GM12874 (cell line): ENCODE results near the gene BRD7.

ENCODE experiments used
- TF ChIP-seq, protein P1 (sequence below): IDR thresholded peaks from 2 replicates; pipeline ENCODE4 v1.5.1; 2011; ENCODE audit warnings: low read depth, mild to moderate bottlenecking, control low read depth, low read length, moderate library complexity; ENCODE audit not compliant: insufficient read depth

The BRD7 gene

DNA sequence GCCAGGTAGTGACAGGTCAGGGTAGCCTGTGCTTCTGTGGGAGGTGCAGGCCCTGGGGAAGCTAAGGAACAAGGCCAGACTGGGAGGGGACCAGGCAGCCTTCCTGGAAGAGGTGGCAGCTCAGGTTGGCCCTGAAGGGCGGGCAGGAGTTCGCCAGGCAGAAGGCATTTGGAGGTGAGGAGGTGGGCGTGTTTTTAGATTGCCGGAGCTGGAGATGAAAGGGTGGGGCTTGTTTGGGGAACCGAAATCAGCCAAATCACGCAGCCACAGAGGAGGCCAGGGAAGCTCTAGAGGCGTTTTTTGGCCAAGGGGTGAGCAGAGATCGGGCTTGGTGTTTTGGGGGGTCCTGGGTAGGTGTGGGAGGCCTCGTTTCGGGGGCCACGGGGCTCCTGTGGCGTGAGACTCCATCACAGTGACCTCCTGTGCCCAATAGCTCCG is 94.9 kb downstream of the BRD7 start:
- TF ChIP-seq, protein P1, sequence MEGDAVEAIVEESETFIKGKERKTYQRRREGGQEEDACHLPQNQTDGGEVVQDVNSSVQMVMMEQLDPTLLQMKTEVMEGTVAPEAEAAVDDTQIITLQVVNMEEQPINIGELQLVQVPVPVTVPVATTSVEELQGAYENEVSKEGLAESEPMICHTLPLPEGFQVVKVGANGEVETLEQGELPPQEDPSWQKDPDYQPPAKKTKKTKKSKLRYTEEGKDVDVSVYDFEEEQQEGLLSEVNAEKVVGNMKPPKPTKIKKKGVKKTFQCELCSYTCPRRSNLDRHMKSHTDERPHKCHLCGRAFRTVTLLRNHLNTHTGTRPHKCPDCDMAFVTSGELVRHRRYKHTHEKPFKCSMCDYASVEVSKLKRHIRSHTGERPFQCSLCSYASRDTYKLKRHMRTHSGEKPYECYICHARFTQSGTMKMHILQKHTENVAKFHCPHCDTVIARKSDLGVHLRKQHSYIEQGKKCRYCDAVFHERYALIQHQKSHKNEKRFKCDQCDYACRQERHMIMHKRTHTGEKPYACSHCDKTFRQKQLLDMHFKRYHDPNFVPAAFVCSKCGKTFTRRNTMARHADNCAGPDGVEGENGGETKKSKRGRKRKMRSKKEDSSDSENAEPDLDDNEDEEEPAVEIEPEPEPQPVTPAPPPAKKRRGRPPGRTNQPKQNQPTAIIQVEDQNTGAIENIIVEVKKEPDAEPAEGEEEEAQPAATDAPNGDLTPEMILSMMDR, result no peak

DNA sequence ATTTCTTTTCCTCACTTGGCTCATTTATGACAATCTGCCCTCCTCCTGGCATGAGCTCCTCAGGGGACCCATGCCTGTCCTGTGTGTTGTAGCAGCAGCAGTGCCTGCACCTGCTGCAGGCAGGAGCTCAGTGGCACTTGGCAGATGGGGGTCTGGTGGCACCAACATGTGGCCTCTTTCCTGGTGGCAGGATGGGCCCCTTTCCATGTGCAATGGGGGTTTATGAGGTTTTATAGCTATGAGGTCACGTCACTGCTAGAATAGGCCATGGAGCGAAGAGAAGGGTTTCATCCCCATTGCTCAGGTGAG is 95.5 kb downstream of the BRD7 start:
- TF ChIP-seq, protein P1, result no peak

DNA sequence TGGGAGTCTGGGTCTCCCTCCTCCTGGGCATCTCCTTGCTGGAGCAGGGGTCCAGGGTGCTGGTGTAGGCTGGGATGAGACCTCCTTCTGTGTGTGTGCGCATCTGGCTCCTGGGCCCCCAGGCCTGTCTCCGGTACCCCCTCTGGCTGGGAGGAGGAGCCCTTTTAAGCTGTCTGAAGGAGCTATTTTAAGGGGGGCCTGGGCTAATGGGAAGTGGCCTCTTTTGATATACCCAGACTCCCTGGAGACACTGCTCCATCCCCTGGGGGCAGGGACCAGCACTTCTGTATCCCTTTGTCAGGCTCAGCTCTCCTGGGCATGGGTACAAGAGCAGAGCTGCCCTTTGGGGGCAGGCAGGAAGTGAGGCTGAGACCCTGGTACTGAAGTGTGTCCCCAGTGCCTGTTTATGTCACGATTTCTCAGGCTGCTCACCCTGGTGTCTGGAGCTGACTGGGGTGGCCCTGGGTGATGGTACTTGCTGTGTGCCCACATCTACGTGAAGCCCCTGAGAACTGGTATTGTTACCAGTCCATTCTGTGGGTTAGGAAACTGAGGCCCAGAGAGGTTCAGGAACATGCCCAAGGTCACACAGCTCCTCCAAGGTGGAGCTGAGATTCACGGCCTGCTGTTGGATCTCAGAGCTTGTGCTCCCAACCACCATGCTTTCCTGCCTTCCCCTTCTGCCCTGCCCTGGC is 96.0 kb downstream of the BRD7 start:
- TF ChIP-seq, protein P1, result no peak

DNA sequence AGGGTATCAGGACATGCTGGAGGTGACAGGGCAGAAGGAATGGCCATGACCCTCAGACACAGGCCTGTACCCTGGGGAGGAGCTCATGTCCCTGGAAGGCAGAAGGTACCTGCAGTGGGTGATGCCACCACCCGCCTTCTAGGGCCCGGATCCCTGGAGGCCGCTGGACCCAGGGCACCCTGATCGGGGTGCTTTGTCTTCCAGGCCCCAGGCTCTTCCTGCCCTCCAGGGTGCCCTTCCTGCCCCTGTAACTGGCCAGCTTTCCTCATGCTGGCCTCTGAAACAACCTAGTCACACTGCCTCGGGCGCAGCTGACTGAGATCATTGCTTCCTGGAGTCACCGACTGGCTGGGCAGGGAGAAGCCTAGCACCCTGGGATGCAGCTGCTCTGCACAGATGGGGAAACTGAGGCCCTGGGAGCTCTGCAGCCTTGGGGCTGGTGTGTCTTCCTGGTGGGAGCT is 96.6 kb downstream of the BRD7 start:
- TF ChIP-seq, protein P1, result no peak

DNA sequence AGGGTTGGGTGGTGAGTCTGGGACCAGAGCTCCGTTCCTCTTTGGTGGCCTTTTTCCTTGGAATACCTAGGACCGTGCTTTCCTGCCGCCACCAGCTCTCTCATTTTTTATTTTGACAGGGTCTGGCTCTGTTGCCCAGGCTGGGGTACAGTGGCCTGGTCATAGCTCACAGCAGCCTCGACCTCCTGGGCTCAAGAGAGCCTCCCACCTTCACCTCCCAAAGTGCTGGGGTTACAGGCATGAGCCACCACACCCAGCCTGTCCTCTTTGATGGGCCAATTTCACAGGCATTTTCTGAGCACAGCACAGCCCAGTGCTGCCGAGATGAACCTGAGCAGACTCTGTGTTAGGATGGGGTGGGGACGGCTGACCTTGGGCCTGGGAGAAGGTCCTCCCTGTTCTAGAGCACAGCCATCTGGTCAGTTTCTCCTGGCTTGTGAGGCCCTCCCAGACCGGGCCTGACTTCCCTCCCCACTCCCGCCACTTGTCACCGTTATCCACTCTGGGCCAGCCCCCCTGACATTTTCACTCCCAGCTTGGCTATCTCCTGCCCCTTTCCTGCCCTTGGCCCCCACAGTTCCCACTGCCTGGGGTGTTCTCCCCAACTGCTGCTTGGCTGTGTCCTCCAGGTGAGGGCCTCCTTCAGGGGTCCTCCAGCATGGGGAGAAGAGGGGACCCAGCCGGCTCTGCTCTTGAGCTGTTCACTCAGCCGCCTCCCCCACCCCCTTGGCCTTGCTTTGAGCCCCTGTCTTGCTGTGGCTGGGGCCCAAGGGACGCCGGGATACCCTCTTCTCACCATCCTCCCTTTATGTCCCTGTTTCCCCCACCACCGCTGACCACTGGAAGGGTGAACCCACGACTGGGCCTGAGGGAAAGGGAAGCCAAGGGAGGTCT is 97.4 kb downstream of the BRD7 start:
- TF ChIP-seq, protein P1, result no peak

DNA sequence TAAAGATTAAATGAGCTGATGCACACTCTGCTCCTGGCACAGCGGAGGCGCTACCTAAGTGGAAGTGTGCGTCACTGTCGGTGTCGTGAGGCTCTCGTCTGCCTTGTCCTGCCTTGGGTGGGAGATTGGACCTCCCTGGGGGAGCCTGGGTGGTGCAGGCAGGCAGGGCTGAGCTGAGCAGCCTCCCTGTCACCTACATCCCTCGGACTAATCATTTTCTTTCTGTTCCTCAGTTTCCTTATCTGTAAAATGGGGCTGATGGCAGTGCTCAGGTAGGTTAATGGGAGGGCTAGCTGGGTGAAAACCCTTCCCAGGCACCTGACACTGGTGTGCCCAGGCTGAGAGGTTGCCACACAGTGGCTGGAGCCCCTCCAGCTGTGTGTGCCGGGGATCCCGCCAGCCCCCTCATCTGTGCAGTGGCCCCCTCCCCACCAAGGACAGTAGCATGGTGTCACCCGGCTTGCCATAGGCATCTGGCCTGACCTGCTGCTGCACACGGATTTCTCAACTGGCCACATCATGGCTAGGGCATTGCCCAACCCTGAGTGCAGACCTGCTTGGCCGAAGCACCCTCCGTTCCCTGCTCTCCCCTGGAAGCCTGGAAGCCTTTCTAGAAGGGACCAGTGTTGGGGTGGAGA is 98.2 kb downstream of the BRD7 start:
- TF ChIP-seq, protein P1, result no peak
